GM18502 (cell line): ENCODE data around the gene C1QTNF12.

Source experiments
- ATAC-seq: cut with Tn5 transposase; IDR thresholded peaks from one replicate; pipeline ENCODE4 v1.9.1; 2021; ENCODE audit warnings: mild to moderate bottlenecking; ENCODE audit not compliant: unreplicated experiment, poor library complexity

C1QTNF12 gene

DNA sequence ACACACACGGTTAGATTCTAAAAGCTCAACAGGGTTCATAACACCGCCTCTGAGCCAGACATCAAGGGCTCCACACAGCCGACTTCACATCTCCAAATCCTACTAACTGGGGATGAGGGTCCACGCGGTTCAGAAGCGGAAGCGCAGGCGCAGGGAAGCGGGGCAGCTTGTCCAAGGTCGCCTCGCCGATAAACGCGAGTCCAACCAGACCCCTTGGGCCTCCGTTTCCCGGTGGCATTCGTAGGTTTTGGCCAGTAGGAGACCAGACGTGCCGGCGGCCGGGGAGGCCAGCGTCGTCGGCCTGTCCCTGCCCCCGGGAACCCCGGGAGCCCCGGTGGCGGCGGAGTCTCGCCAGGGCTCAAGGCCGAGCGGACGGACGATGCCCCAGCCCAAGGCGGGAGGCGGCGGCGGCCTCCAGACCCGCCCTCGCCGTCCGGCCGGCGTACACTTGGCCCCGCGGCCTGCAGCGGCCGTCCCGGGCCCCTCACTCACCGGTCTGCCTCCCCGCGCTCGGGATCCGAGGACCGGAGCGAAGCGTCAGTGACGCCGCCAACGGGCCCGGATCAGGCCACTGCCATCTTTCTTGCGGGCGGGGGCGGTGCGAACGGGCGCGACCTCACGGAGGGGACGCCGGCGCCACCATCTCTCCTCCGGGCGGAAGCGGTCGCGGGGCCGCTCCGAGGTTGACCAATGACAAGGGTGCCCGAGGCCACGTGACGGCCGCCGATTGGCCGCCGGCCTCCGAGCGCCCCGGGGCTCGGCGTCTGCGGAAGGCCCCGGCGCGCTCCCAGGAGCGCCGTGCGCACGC lies 14.9 kb downstream of the C1QTNF12 start, which contains the start of gene SDF4:
Gene SDF4, minus strand, starts transcription at position 602 of the 808 bp plus-strand sequence. CDS start 3,229 bp downstream, outside the sequence.
- ATAC-seq = peak; percentile 87

GRCh38 chr1:1230656-1231399 lies 15.7 kb downstream of the C1QTNF12 start:
- ATAC-seq = no peak

DNA sequence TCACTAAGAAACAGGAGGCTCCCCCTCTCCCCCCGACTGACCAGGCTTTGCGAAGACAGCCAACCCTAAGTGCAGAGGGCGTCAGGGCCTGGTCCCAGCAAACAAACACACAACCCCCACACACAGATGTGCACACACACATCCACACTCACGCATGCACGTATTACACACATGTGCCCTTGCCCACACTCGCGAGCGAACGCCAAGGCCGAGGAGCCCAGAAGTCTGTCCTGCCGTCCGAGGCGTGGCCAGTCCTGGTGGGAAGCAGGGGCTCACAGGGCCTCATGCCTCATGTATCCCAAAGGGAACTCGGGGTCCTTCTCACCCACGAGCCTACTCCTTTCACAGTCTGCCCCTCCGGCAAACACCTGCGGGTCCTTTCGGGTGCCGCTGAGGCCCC lies 16.8 kb downstream of the C1QTNF12 start:
- no peak for ATAC-seq

- ATAC-seq = no peak
These were observed 17.8 kb downstream of the C1QTNF12 start for GRCh38 chr1:1228596-1229321.

- no peak for ATAC-seq
These were observed 18.3 kb downstream of the C1QTNF12 start for GRCh38 chr1:1228187-1228586.

GRCh38 chr1:1227386-1227785 lies 19.1 kb downstream of the C1QTNF12 start:
- no peak for ATAC-seq

GRCh38 chr1:1226566-1227362 lies 19.8 kb downstream of the C1QTNF12 start:
- ATAC-seq = no peak

DNA sequence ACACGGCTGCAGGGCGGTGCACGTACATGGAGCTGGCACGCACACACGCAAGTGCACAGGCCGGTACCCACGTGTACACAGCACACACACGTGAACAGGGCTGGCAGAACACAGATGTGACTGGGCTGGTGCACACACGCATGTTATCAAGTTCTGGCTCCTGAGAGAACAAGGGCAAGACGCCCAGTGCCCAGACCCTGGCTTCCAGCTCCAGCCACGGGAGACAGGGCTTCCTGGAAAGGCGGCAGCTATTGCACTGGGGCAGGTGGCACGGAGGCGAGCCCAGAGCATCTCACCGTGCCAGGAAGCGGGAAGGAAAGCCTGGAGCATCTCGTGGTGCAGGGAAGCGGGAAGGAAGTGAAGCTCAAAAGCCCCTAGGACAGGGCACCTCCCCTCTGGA lies 20.6 kb downstream of the C1QTNF12 start:
- no peak for ATAC-seq

DNA sequence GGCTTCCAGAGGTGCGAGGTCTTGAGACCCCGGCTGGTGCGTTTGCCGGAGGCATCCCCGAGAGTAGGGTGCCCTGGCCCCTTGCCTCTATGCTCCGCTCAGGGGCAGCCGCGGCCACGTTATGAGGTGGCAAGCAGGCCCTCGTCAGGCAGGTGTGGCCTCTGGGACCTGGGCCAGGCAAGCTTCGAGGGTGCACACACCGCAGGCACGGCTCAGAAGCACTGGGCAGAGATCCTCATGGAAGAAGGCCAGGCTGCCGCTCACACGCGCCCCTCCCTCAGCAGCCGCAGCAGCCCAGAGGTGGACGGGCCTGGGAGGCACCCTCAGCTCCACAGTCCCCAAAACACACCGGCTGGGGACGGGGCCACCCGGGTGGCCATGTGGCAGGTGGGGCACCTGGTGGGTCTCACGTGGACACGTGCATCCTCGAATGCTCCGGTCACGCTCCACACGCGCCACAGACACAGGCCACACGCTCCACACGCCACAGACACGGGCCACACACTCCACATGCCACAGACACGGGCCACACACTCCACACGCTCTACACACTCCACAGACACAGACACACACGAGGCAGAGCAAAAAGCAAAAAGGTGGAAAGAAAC lies 21.2 kb downstream of the C1QTNF12 start:
- no peak for ATAC-seq

- no peak for ATAC-seq
These were observed 22.6 kb downstream of the C1QTNF12 start for GRCh38 chr1:1223891-1224290.

- no peak for ATAC-seq
These were observed 23.2 kb downstream of the C1QTNF12 start for GRCh38 chr1:1223321-1223720.

- no peak for ATAC-seq
These were observed 23.8 kb downstream of the C1QTNF12 start for GRCh38 chr1:1222575-1223225.

GRCh38 chr1:1221887-1222574 lies 24.5 kb downstream of the C1QTNF12 start:
- ATAC-seq = no peak

GRCh38 chr1:1220197-1220596 lies 26.3 kb downstream of the C1QTNF12 start:
- ATAC-seq = no peak

GRCh38 chr1:1219341-1219740 lies 27.2 kb downstream of the C1QTNF12 start:
- no peak for ATAC-seq

- no peak for ATAC-seq
These were observed 27.9 kb downstream of the C1QTNF12 start for GRCh38 chr1:1218524-1219200.

- no peak for ATAC-seq
These were observed 28.6 kb downstream of the C1QTNF12 start for GRCh38 chr1:1217621-1218523.
